Prostate gland (tissue), 2 donors: ENCODE results near the gene IZUMO1R. TPM values are rescaled to one million over a fixed set of nuclear protein-coding genes. Genes with fewer than 3 reads are reported as not detected.

Experiments used
- DNase-seq: peaks from one replicate; pipeline ENCODE4 v3.0.0-alpha.2; 2019; ENCODE audit warnings: low spot score
- H3K27ac ChIP-seq, 2 donors: fragments of 200-600 bp; sonication (generic); 2 replicates each; pipeline ENCODE4 v1.5.1; 2017 to 2019
- H3K27me3 ChIP-seq: fragments of 200-600 bp; sonication (generic); replicated peaks from 2 replicates; pipeline ENCODE4 v1.5.1; 2019; ENCODE audit not compliant: insufficient read depth
- H3K36me3 ChIP-seq, 2 donors: fragments of 200-600 bp; sonication (generic); 1 replicate in 1 of 2; 2 replicates in 1 of 2; pipeline versions ENCODE4 v1.5.1 to v1.8.1; 2017 to 2019
- H3K4me1 ChIP-seq: fragments of 200-600 bp; sonication (generic); replicated peaks from 2 replicates; pipeline ENCODE4 v1.5.1; 2019
- H3K4me3 ChIP-seq, 2 donors: fragments of 200-600 bp; sonication (generic); 2 replicates each; pipeline ENCODE4 v1.5.1; 2017 to 2019
- H3K9me3 ChIP-seq: fragments of 200-600 bp; sonication (generic); 2 replicates; pipeline ENCODE4 v1.5.1; 2017
- POLR2A ChIP-seq: fragments of 450-650 bp; IDR thresholded peaks from one replicate; pipeline ENCODE4 v1.6.1; 2016; ENCODE audit warnings: antibody characterized with exemption, mild to moderate bottlenecking
- POLR2AphosphoS5 ChIP-seq: sonication (generic); formaldehyde crosslinking; IDR thresholded peaks from one replicate; pipeline ENCODE4 v1.6.1; 2017; ENCODE audit warnings: antibody characterized with exemption
- WGBS: methylation state at CpG from one replicate; pipeline ENCODE4 v1.1.5; 2018; 5-methylcytosine and 5-hydroxymethylcytosine counted together
- intact Hi-C: fragments of 100-400 bp; cut with DNase I; formaldehyde crosslinking; loops from one replicate; pipeline ENCODE4 v1.14.2; 2022
- total RNA-seq, 2 donors: library from RNA; depleted of rRNA; stranded (reverse); fragments of >200 nt; gene quantifications; one replicate each; pipeline ENCODE4 v1.1.0, GENCODE V29; 2016
- TF ChIP-seq, protein P1 (sequence below), 4 experiments: fragments of 200-600 bp in 2 of 4; fragments of 450-650 bp in 2 of 4; sonication (generic) in 2 of 4; IDR thresholded peaks; 1 replicate in 3 of 4; 2 replicates in 1 of 4; pipeline ENCODE4 v1.5.1; 2016 to 2019; ENCODE audit warnings: antibody characterized with exemption in 4 of 4, mild to moderate bottlenecking in 2 of 4, moderate library complexity in 2 of 4

Gene IZUMO1R
- total RNA-seq, 2 donors from 2014 or later, result not detected

DNA sequence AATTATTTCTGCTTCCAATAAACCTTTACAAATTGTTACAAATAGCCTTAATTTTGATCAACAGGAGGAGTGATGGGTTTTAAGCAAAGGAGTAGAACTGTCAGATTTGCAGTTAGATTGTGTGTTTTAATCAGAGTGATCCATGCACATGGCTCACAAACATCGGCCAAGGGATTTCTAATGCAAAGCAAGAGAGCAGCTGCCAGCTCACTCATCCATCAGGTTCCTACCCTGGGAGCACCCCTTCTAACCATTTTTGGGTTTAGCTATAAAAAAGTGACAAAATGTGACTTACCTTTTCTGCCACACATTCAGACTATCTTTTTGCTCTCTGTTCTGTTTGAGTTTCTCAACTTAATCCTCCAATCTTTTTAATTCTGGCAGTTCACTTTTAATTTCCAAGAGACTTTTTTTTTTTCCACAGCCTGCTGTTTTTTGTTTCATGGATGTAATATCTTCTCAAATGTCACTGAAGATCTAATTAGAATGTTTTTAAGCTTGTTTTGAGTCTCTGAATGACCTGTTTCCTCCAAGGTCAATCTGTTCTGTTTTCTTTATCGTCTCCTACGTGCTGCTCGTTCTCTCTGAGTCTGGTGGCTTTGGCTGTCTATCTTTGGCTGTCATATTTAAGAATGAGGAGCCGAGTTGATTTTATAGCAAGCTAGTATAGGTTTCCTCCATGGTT is 6.0 kb downstream of the IZUMO1R start:
- H3K4me3 ChIP-seq, result no peak overlapping the region
- H3K27ac ChIP-seq, result no peak overlapping the region
- H3K36me3 ChIP-seq, result no peaks in the 10 kb centered on the region
- intact Hi-C loops, result no loop called here
- DNase-seq, result no peak
- H3K27me3 ChIP-seq, result no peaks in the 10 kb centered on the region
- H3K4me1 ChIP-seq, result no peaks in the 10 kb centered on the region
- no peaks in the 10 kb centered on the region for H3K9me3 ChIP-seq
- WGBS, result 56% methylated on average over 5 of the region's 5 CpGs
- TF ChIP-seq, protein P1, sequence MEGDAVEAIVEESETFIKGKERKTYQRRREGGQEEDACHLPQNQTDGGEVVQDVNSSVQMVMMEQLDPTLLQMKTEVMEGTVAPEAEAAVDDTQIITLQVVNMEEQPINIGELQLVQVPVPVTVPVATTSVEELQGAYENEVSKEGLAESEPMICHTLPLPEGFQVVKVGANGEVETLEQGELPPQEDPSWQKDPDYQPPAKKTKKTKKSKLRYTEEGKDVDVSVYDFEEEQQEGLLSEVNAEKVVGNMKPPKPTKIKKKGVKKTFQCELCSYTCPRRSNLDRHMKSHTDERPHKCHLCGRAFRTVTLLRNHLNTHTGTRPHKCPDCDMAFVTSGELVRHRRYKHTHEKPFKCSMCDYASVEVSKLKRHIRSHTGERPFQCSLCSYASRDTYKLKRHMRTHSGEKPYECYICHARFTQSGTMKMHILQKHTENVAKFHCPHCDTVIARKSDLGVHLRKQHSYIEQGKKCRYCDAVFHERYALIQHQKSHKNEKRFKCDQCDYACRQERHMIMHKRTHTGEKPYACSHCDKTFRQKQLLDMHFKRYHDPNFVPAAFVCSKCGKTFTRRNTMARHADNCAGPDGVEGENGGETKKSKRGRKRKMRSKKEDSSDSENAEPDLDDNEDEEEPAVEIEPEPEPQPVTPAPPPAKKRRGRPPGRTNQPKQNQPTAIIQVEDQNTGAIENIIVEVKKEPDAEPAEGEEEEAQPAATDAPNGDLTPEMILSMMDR (IDR thresholded peaks at IDR 0.05), result no peak
- no peak for TF ChIP-seq POLR2AphosphoS5
- no peak for TF ChIP-seq POLR2A

DNA sequence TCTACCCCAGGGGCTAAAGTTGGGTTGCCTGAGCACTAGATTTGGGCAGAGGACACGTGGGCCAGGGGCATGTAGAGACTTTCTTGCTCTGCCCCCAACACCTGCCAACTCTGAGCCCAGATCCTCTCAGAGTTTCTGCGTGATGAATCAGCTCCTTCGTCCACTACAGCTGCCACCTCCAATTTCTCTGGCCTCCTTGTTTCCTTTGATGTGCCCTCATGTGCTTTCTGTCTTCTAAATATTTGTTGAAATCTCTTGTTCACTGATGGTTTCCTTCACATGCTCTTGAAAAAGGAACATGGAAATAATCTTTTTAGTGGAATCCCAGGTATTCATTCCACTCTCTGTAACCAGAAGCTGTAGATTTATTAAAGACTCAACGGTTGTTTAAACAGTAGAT is 8.0 kb downstream of the IZUMO1R start:
- H3K27me3 ChIP-seq, result no peaks in the 10 kb centered on the region
- no peaks in the 10 kb centered on the region for H3K4me1 ChIP-seq
- no peak for TF ChIP-seq POLR2A
- TF ChIP-seq POLR2AphosphoS5, result no peak
- TF ChIP-seq, protein P1 (IDR thresholded peaks at IDR 0.05), result no peak
- intact Hi-C loops, result no loop called here
- 67% methylated on average over 4 of the region's 4 CpGs for whole genome bisulfite sequencing
- H3K4me3 ChIP-seq, result no peak overlapping the region
- DNase-seq, result no peak
- H3K9me3 ChIP-seq, result no peaks in the 10 kb centered on the region
- no peaks in the 10 kb centered on the region for H3K36me3 ChIP-seq
- no peak overlapping the region for H3K27ac ChIP-seq

DNA sequence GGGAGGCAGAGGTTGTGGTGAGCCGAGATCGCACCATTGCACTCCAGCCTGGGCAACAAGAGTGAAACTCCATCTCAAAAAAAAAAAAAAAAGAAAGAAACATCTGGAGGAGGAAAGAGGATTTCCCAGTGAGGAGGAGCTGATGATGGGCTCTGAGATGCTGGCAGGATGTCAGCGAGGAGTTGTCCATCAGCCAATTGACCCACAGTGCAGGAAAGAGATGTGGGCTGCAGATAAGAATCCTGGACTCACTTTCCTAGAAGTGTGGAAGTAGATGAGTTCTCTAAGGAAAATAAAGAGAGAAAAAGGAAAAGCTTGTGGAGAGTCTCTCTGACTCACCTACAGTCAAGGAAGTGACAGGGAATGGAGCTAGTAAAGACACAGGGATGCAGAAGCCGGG is 9.7 kb downstream of the IZUMO1R start:
- Histone ChIP-seq H3K4me3 (no peak overlapping the region), H3K27ac (no peak overlapping the region), H3K9me3 (no peaks in the 10 kb centered on the region), H3K4me1 (no peaks in the 10 kb centered on the region), H3K27me3 (no peaks in the 10 kb centered on the region), H3K36me3 (no peaks in the 10 kb centered on the region)
- DNase-seq, result no peak
- TF ChIP-seq POLR2A, result no peak
- 69% methylated on average over 4 of the region's 4 CpGs for WGBS
- intact Hi-C loops, result no loop called here

DNA sequence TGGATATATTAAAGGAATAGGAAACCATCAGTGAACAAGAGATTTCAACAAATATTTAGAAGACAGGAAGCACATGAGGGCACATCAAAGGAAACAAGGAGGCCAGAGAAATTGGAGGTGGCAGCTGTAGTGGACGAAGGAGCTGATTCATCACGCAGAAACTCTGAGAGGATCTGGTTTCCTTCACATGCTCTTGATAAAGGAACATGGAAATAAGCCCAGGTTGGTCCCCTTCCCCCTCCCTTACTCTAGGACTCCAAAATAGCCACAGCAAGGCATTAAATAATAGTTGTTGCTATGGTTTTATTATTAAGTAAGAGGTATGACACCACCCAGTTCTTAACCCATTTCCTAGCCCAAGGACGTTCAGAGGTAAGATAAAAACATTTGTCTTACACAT is 11.3 kb downstream of the IZUMO1R start:
- H3K9me3 ChIP-seq, result no peaks in the 10 kb centered on the region
- TF ChIP-seq POLR2AphosphoS5, result no peak
- no peak for TF ChIP-seq POLR2A
- no peak overlapping the region for H3K4me3 ChIP-seq
- no peaks in the 10 kb centered on the region for H3K4me1 ChIP-seq
- no peaks in the 10 kb centered on the region for H3K27me3 ChIP-seq
- intact Hi-C loops, result no loop called here
- WGBS, result 41% methylated on average over 3 of the region's 3 CpGs
- H3K36me3 ChIP-seq, result no peaks in the 10 kb centered on the region
- H3K27ac ChIP-seq, result no peak overlapping the region
- DNase-seq, result no peak

DNA sequence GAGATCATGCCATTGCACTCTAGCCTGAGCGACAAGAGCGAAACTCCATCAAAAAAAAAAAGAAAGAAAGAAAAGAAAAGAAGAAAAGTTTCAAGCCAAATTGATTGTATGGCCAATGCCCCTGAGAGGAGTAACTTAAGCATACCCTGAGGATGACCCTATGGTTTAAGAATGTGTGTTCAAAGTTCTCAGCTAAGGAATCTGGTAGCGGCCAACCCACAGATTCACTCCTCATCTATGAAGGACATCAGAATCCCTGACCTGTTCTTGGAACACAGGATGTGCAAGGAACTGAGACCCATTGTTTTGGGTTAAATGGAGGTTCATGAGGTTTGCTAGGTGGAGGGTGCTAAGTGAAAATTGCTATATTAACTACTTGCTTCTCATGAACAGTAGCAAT is 18.1 kb downstream of the IZUMO1R start:
- DNase-seq, result no peak
- no peaks in the 10 kb centered on the region for H3K27me3 ChIP-seq
- no peak overlapping the region for H3K27ac ChIP-seq
- 82% methylated on average over 3 of the region's 3 CpGs for WGBS
- TF ChIP-seq POLR2AphosphoS5 (no peak), POLR2A (no peak)
- TF ChIP-seq, protein P1 (IDR thresholded peaks at IDR 0.05), result no peak
- H3K4me3 ChIP-seq, result no peak overlapping the region
- no peaks in the 10 kb centered on the region for H3K4me1 ChIP-seq
- H3K36me3 ChIP-seq, result no peaks in the 10 kb centered on the region
- H3K9me3 ChIP-seq, result no peaks in the 10 kb centered on the region
- intact Hi-C loops, result no loop called here

DNA sequence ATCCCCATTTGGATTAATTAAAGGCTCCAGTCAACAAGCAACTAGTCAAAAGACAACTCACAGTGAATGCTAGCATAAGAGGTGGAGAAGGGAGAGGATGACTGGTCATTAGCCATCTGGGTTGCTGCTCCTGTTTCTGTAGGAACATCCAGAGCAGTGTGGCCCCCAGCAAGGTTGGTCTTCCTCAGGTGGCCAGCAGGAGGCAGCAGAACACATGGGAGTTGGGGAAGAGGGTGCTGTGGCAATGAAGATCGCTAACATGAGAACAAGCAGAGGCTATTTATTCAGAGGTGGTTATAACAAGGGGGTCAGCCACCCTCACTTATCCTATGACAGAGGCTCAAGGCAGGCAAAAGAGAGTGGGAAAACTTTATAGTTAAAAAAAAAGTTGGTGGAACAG is 21.3 kb downstream of the IZUMO1R start:
- intact Hi-C loops, result no loop called here
- H3K27me3 ChIP-seq, result no peaks in the 10 kb centered on the region
- DNase-seq, result no peak
- TF ChIP-seq, protein P1 (IDR thresholded peaks at IDR 0.05), result no peak
- TF ChIP-seq POLR2A (no peak), POLR2AphosphoS5 (no peak)
- no peaks in the 10 kb centered on the region for H3K36me3 ChIP-seq
- no peaks in the 10 kb centered on the region for H3K4me1 ChIP-seq
- WGBS, result 14% methylated on average over 1 of the region's 1 CpG
- no peak overlapping the region for H3K27ac ChIP-seq
- no peaks in the 10 kb centered on the region for H3K9me3 ChIP-seq
- no peak overlapping the region for H3K4me3 ChIP-seq
